HG03432 (cell line): ENCODE results near the gene CDC42BPA.
"Not testable (repeated sequence)": the region's sequence is repeated elsewhere in the genome, so short reads cannot be mapped to it uniquely, and the experiment has no call there.

Source experiments
- ATAC-seq: cut with Tn5 transposase; IDR thresholded peaks from one replicate; pipeline ENCODE4 v1.9.1; 2021; ENCODE audit warnings: mild to moderate bottlenecking, moderate library complexity; ENCODE audit not compliant: unreplicated experiment

The CDC42BPA gene

GRCh38 chr1:227336136-227336535, 17.8 kb upstream of the CDC42BPA start:
- ATAC-seq = not testable (repeated sequence)

GRCh38 chr1:227335242-227336020, 17.1 kb upstream of the CDC42BPA start:
- no peak for ATAC-seq

GRCh38 chr1:227333423-227333822, 15.1 kb upstream of the CDC42BPA start:
- no peak for ATAC-seq

GRCh38 chr1:227330279-227331076, 12.2 kb upstream of the CDC42BPA start:
- ATAC-seq = no peak

GRCh38 chr1:227328405-227329019, 10.2 kb upstream of the CDC42BPA start:
- ATAC-seq = no peak

- ATAC-seq = no peak
Measured at GRCh38 chr1:227325156-227325555, 6.9 kb upstream of the CDC42BPA start.

- ATAC-seq = no peak
Measured at GRCh38 chr1:227323967-227324268, 5.6 kb upstream of the CDC42BPA start.

GRCh38 chr1:227323171-227323966, 5.1 kb upstream of the CDC42BPA start:
- ATAC-seq = no peak

GRCh38 chr1:227322376-227322775, 4.1 kb upstream of the CDC42BPA start:
- ATAC-seq = no peak

GRCh38 chr1:227321035-227321434, 2.7 kb upstream of the CDC42BPA start:
- ATAC-seq = no peak

- ATAC-seq = no peak
Measured at GRCh38 chr1:227320476-227320875, 2.2 kb upstream of the CDC42BPA start.

- ATAC-seq = no peak
Measured at GRCh38 chr1:227318853-227319607, 738 bp upstream of the CDC42BPA start.

- ATAC-seq = peak; percentile 29
Measured at GRCh38 chr1:227317523-227318015, 723 bp downstream of the CDC42BPA start.

- ATAC-seq = no peak
Measured at GRCh38 chr1:227317011-227317451, 1.3 kb downstream of the CDC42BPA start.

GRCh38 chr1:227316456-227316855, 1.8 kb downstream of the CDC42BPA start:
- no peak for ATAC-seq

- no peak for ATAC-seq
Measured at GRCh38 chr1:227315629-227316346, 2.5 kb downstream of the CDC42BPA start.

- ATAC-seq = no peak
Measured at GRCh38 chr1:227314014-227314848, 4.1 kb downstream of the CDC42BPA start.

GRCh38 chr1:227312361-227313025, 5.8 kb downstream of the CDC42BPA start:
- no peak for ATAC-seq
